ENCODE data around the gene CACNB2. TPM values are rescaled to one million over a fixed set of nuclear protein-coding genes. Genes with fewer than 3 reads are reported as not detected.

The CACNB2 gene
- total and polyA plus RNA-seq, 4 donors: 0.90 to 23.9 (median 3.7) TPM

- 91 to 95% methylated on average over 7 of the region's 7 CpGs for whole genome bisulfite sequencing, 2 donors
- DNase-seq (peak; percentile 32 to 70 (median 58)), ATAC-seq (ENCODE audit: insufficient read depth, low FRiP score) (no peak)
- Histone ChIP-seq H3K9me3 (ENCODE audit: control insufficient read depth in 4 of 4, insufficient read depth in 3 of 4, low read length in 3 of 4) (no peaks in the 10 kb centered on the region), H3K9ac (ENCODE audit: insufficient read depth in 1 of 2, low read length in 2 of 2) (no peak overlapping the region), H3K4me3 (no peak overlapping the region), H3K4me1 (ENCODE audit: control insufficient read depth in 5 of 5, insufficient read depth in 5 of 5, low read length in 5 of 5) (no peaks in the 10 kb centered on the region), H3K27me3 (ENCODE audit: control insufficient read depth in 3 of 3, insufficient read depth in 3 of 3, low read length in 2 of 3) (no peaks in the 10 kb centered on the region), H3K36me3 (ENCODE audit: control insufficient read depth in 4 of 4, insufficient read depth in 4 of 4, low read length in 4 of 4) (peaks cover 6 to 15% (median 8%) of the 10 kb centered on the region in 4 donors), H3K27ac (ENCODE audit: low read depth in 1 of 2, low read length in 1 of 2) (no peak overlapping the region)
- TF ChIP-seq CTCF (IDR thresholded peaks at IDR 0.05; ENCODE audit: control extremely low read depth, extremely low read depth): no peak
Measured at GRCh38 chr10:18545621-18546305, 405.5 kb downstream of the CACNB2 start.

GRCh38 chr10:18549105-18549504 lies 408.9 kb downstream of the CACNB2 start:
- peaks cover 3 to 17% (median 12%) of the 10 kb centered on the region in 4 donors for H3K36me3 ChIP-seq (ENCODE audit: control insufficient read depth in 4 of 4, insufficient read depth in 4 of 4, low read length in 4 of 4)

GRCh38 chr10:18551473-18551872 lies 411.2 kb downstream of the CACNB2 start:
- peaks cover 0 to 2% (median 0%) of the 10 kb centered on the region in 5 donors for H3K4me1 ChIP-seq (ENCODE audit: control insufficient read depth in 5 of 5, insufficient read depth in 5 of 5, low read length in 5 of 5)
- no peak overlapping the region for H3K27ac ChIP-seq (ENCODE audit: low read depth in 1 of 2, low read length in 1 of 2)
- no peaks in the 10 kb centered on the region for H3K27me3 ChIP-seq (ENCODE audit: control insufficient read depth in 3 of 3, insufficient read depth in 3 of 3, low read length in 2 of 3)
- peaks cover 0 to 6% (median 0%) of the 10 kb centered on the region in 4 donors for H3K9me3 ChIP-seq (ENCODE audit: control insufficient read depth in 4 of 4, insufficient read depth in 3 of 4, low read length in 3 of 4)
- DNase-seq: no peak
- TF ChIP-seq CTCF (IDR thresholded peaks at IDR 0.05; ENCODE audit: control extremely low read depth, extremely low read depth): no peak
- H3K4me3 ChIP-seq: no peak overlapping the region
- H3K9ac ChIP-seq (ENCODE audit: insufficient read depth in 1 of 2, low read length in 2 of 2): no peak overlapping the region
- WGBS, 2 donors: 94 to 99% methylated on average over 2 of the region's 2 CpGs
- peaks cover 3 to 32% (median 13%) of the 10 kb centered on the region in 4 donors for H3K36me3 ChIP-seq (ENCODE audit: control insufficient read depth in 4 of 4, insufficient read depth in 4 of 4, low read length in 4 of 4)
- ATAC-seq (ENCODE audit: insufficient read depth, low FRiP score): no peak

More at GRCh38 chr10:18549105-18549504, 408.9 kb downstream of the CACNB2 start:
- peaks cover 0 to 2% (median 0%) of the 10 kb centered on the region in 5 donors for H3K4me1 ChIP-seq (ENCODE audit: control insufficient read depth in 5 of 5, insufficient read depth in 5 of 5, low read length in 5 of 5)
- H3K9ac ChIP-seq (ENCODE audit: insufficient read depth in 1 of 2, low read length in 2 of 2): no peak overlapping the region
- no peaks in the 10 kb centered on the region for H3K27me3 ChIP-seq (ENCODE audit: control insufficient read depth in 3 of 3, insufficient read depth in 3 of 3, low read length in 2 of 3)
- DNase-seq (no peak), ATAC-seq (ENCODE audit: insufficient read depth, low FRiP score) (no peak)
- H3K9me3 ChIP-seq (ENCODE audit: control insufficient read depth in 4 of 4, insufficient read depth in 3 of 4, low read length in 3 of 4): peaks cover 0 to 3% (median 0%) of the 10 kb centered on the region in 4 donors
- WGBS, 2 donors: 93 to 96% methylated on average over 2 of the region's 2 CpGs
- TF ChIP-seq CTCF (IDR thresholded peaks at IDR 0.05; ENCODE audit: control extremely low read depth, extremely low read depth): no peak
- no peak overlapping the region for H3K4me3 ChIP-seq
- H3K27ac ChIP-seq (ENCODE audit: low read depth in 1 of 2, low read length in 1 of 2): no peak overlapping the region

Data from lung (tissue), 12 donors.